Stimulated activated CD4-positive, alpha-beta T cell treated with anti-CD3 and anti-CD28 coated beads, Interleukin-2, amount 100 ng/mL, for 24 hours (primary cell): ENCODE measurements around the gene ERBB4.
"Not testable (repeated sequence)": the region's sequence is repeated elsewhere in the genome, so short reads cannot be mapped to it uniquely, and the experiment has no call there.

Source experiments
- DNase-seq, 2 donors: peaks; one replicate each; pipeline ENCODE4 v3.0.0-alpha.2; 2020

Gene ERBB4

GRCh38 chr2:211665299-211665698, 873.3 kb downstream of the ERBB4 start:
- no peak for DNase-seq

DNA sequence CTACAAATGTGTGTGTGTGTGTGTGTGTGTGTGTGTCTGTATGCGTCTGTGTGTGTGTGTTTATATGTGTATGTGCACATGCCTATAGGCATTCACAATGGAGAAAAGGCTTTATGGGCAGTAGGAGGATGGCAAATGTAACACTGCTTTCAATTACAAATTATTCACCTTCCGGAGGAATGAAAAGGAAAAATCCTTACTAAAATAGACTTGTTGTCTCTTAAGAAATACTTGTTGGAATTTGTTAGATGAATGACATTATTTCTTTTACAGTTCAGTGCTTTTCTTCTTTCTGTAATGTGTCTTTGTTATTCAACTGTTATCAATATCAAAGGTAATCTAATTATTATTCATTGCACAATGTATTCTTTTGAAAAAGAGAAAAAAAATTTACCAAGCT, 874.3 kb downstream of the ERBB4 start:
- no peak for DNase-seq

- no peak for DNase-seq
Observed at GRCh38 chr2:211654211-211654780, 884.3 kb downstream of the ERBB4 start.

- no peak for DNase-seq
Observed at GRCh38 chr2:211652327-211652726, 886.3 kb downstream of the ERBB4 start.

- no peak for DNase-seq
Observed at GRCh38 chr2:211649331-211649730, 889.3 kb downstream of the ERBB4 start.

GRCh38 chr2:211631503-211631902, 907.1 kb downstream of the ERBB4 start:
- DNase-seq = no peak

GRCh38 chr2:211623096-211623495, 915.5 kb downstream of the ERBB4 start:
- DNase-seq = no peak

- no peak for DNase-seq
Observed at GRCh38 chr2:211620986-211621385, 917.6 kb downstream of the ERBB4 start.

- no peak for DNase-seq
Observed at GRCh38 chr2:211617803-211618202, 920.8 kb downstream of the ERBB4 start.

DNA sequence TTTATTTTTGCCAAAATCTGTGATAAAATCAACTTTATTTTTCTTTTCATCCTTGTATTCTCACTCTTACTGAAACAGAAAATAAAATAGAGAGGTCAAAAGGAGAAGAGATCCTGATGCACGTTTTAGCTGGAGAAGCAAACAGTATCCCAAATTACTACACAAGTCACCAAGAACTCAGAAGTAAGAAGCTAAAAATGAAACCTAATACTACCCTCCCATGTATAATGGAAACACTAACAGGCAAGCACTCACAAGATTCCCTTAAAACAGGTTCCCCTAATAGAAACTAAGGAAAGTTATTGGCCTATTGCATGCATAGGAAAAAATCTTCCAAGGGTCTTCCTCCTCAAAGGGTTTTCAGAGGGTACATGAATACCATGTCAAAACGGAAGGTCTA, 927.0 kb downstream of the ERBB4 start:
- DNase-seq = no peak

DNA sequence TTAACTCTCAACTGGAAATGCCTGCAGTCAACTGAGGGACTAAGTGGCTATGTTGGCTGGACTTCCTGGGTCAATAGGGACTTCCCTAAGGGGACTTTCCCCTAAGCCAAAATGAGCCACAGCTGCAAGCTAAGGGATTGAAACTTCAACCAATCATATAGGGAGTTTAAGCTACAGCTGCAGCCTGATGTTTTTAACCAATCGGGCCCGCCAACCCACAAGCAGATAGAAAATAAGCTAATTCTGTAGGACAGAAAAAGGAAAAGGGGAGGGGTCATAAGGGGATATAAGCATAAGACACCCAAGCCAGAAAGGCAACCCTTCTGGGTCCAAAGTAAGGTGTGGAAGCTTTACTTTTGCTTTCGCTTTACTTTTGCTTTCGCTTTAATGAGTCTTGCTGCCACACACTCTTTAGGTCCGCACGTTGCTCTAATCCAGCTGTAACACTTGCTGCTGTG, 927.5 kb downstream of the ERBB4 start:
- DNase-seq = peak in 1 of 2 donors; percentile 17

GRCh38 chr2:211609127-211609526, 929.5 kb downstream of the ERBB4 start:
- DNase-seq = no peak

GRCh38 chr2:211599146-211599545, 939.5 kb downstream of the ERBB4 start:
- no peak for DNase-seq

GRCh38 chr2:211598238-211598637, 940.4 kb downstream of the ERBB4 start:
- no peak for DNase-seq

DNA sequence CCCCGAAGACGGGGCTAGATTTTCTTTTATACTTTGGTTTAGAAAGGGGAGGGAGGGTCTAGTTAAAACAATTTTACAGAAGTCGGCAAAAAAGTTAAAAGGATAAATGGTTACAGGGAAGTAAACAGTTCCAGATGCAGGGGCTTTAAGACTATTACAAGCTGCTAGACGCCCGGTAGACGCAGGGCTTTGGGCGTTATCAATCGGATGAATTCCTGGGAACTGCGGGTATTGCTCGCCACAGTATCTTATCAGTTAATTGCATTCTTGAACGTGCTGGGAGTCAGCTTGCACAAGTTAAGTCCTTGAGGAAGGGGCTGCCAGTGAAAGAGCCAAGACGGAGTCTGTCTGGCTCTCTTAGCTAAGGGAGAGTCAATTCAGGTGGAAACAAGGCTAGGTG, 946.6 kb downstream of the ERBB4 start:
- DNase-seq = not testable (repeated sequence)

GRCh38 chr2:211591426-211591825, 947.2 kb downstream of the ERBB4 start:
- no peak for DNase-seq

GRCh38 chr2:211568439-211568838, 970.2 kb downstream of the ERBB4 start:
- no peak for DNase-seq

DNA sequence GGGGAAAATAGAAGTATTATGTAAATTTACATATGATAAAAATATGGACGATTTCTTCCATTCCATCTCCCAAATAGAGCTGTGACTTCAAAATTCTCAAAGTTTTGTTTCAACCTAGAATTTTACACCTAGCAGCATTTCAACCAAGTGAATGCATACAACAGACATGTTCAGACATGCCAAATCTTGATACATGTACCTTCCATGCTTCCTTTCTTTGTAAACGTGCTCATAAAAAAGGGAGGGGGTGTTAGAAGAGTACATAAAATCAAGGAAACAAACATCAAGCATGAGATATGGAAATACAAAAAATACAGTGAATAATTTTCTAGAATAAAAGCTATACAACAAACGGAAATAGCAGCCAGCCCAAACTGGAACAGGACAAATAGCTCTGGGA, 974.2 kb downstream of the ERBB4 start:
- DNase-seq = no peak

GRCh38 chr2:211545582-211545981, 993.0 kb downstream of the ERBB4 start:
- DNase-seq = no peak

DNA sequence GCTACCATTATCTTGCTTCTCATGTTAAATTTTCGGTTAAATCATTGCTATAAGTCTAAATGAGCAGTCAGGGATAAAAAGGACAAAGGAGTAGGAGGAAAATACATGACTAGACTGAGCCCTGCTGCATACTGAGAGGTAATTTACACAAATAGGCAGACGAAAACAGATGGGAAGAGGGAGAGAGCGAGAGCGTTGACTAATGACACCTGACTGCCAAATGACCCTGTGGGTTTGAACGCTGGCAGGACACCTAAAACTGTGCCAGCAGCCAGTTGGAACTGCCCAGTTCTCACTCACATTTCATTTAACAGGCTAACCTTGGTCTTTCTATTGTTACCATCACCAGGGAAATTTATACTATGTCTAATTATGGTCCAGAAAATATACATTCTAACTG, 1004.0 kb downstream of the ERBB4 start:
- DNase-seq = no peak

DNA sequence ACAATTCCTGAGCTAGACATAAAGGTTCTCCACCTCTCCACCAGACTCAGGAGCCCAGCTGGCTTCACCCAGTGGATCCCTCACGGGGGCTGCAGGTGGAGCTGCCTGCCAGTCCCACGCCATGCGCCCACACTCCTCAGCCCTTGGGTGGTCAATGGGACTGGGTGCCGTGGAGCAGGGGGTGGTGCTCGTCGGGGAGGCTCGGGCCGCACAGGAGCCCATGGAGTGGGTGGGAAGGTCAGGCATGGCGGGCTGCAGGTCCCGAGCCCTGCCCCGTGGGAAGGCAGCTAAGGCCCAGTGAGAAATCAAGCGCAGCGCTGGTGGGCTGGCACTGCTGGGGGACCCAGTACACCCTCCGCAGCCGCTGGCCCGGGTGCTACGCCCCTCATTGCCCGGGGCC, 1014.4 kb downstream of the ERBB4 start:
- DNase-seq = not testable (repeated sequence)

DNA sequence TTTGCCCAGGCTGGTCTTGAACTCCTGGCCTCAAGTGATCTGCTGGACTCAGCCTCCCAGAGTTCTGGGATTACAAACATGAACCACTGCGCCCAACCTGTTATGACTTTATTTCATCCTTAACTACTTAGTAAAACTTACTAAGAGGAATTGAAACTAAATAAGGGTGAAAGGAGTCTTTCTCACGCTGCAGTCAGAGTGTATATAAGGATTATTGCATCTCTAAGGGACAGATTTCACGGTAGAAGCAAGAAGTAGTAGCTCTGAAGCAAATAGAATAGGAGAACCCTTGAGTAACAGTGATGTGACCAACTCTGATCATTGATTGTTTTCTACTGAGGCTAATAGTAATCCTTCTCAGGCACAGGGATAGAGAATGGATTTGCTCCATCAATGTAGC, 1022.1 kb downstream of the ERBB4 start:
- no peak for DNase-seq

- DNase-seq = no peak
Observed at GRCh38 chr2:211514049-211514448, 1024.6 kb downstream of the ERBB4 start.

- DNase-seq = no peak
Observed at GRCh38 chr2:211513446-211513845, 1025.2 kb downstream of the ERBB4 start.

- DNase-seq = no peak
Observed at GRCh38 chr2:211512806-211513205, 1025.8 kb downstream of the ERBB4 start.

DNA sequence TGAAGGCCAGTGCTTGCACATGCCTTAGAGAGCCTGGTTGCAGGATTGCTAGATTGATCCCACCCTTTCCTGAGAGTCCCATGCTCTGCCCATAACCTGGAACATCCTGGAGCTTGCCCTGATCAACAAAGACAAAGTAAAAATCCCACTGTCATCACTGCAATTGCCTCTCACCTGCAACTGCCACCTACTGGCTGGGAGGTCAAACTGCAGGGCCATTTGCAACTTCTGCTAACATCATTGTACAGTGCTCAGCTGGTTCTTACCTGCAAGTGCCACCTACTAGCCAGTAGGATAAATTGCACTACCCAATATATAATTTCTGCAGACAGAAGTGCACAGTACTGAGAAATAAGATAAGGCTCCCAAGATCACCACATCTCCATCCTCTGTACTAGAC, 1034.7 kb downstream of the ERBB4 start:
- no peak for DNase-seq
